ENCODE measurements around the gene SPNS2. TPM values are rescaled to one million over a fixed set of nuclear protein-coding genes. Genes with fewer than 3 reads are reported as not detected.

SPNS2 gene
- total and polyA plus RNA-seq, 4 donors: 4.0 to 9.0 (median 5.2) TPM

DNA sequence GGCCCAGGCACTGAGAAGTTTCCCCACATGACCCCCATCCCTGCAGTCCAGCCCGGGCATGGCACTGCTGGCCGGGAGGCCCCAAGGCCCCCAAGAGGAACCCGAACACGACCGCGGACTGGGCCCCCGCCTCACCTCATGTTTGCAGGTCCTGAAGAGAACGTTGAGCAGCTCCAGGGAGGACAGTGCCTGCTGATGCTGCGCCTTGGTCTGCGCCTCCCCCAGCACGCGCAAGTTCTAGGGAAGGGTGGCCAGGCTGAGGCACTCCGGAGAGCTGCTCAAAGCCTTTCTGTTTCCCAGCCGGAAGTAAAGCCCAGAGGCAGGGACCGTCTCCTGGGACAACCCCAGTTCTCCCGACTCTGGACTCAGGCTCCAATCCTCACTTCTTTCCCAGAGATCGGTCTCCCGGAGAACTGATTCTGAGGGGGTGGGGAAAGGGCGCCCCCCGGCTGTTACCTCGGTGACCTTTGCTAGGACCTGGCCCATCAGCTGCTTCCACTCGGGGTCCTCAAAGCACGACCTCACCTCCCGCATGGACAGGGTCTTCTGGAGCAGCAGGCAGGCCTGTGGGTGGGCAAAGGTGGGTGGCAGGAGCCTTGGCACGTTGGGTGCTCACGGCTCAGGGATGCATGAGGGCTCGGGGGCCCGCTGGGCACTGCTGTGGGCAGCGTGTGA, 42.8 kb downstream of the SPNS2 start (continued):
- TF ChIP-seq HNF4A (conservative IDR thresholded peaks at IDR 0.05): no peak
- TF ChIP-seq FOXA2 (IDR thresholded peaks at IDR 0.05): no peak

- no peak overlapping the region for H3K9ac ChIP-seq (ENCODE audit: low read depth in 1 of 2, low read length in 2 of 2)
- no peaks in the 10 kb centered on the region for H3K27me3 ChIP-seq (ENCODE audit: control insufficient read depth in 4 of 4, insufficient read depth in 4 of 4, low read length in 3 of 4)
- DNase-seq (ENCODE audit: low spot score): no peak
- no peak overlapping the region for H3K27ac ChIP-seq (ENCODE audit: low read depth in 1 of 2, low read length in 2 of 2)
- peaks cover 10 to 72% (median 25%) of the 10 kb centered on the region in 4 donors for H3K36me3 ChIP-seq (ENCODE audit: control insufficient read depth in 4 of 4, insufficient read depth in 3 of 4, low read depth in 1 of 4, low read length in 3 of 4)
- no peak overlapping the region for H3K4me3 ChIP-seq (ENCODE audit: low read depth in 1 of 3, low read length in 3 of 3)
- TF ChIP-seq RAD21 (IDR thresholded peaks at IDR 0.05) (no peak), SP1 (IDR thresholded peaks at IDR 0.05) (no peak), ATF3 (IDR thresholded peaks at IDR 0.05) (no peak), JUND (IDR thresholded peaks at IDR 0.05) (no peak), NR2F2 (IDR thresholded peaks at IDR 0.05) (no peak)
- TF ChIP-seq, protein P1, sequence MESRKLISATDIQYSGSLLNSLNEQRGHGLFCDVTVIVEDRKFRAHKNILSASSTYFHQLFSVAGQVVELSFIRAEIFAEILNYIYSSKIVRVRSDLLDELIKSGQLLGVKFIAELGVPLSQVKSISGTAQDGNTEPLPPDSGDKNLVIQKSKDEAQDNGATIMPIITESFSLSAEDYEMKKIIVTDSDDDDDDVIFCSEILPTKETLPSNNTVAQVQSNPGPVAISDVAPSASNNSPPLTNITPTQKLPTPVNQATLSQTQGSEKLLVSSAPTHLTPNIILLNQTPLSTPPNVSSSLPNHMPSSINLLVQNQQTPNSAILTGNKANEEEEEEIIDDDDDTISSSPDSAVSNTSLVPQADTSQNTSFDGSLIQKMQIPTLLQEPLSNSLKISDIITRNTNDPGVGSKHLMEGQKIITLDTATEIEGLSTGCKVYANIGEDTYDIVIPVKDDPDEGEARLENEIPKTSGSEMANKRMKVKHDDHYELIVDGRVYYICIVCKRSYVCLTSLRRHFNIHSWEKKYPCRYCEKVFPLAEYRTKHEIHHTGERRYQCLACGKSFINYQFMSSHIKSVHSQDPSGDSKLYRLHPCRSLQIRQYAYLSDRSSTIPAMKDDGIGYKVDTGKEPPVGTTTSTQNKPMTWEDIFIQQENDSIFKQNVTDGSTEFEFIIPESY (IDR thresholded peaks at IDR 0.05): no peak
- TF ChIP-seq, protein P2, sequence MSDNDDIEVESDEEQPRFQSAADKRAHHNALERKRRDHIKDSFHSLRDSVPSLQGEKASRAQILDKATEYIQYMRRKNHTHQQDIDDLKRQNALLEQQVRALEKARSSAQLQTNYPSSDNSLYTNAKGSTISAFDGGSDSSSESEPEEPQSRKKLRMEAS (IDR thresholded peaks at IDR 0.05): no peak
- no peaks in the 10 kb centered on the region for H3K9me3 ChIP-seq (ENCODE audit: control insufficient read depth in 4 of 4, low read length in 3 of 4)
- 94% methylated on average over 14 of the region's 14 CpGs for WGBS
- H3K4me1 ChIP-seq (ENCODE audit: control insufficient read depth in 4 of 4, insufficient read depth in 4 of 4, low read length in 3 of 4): peaks cover 0 to 11% (median 0%) of the 10 kb centered on the region in 4 donors
Observed at GRCh38 chr17:4542003-4542725, 43.5 kb downstream of the SPNS2 start.

GRCh38 chr17:4542726-4543191, 44.1 kb downstream of the SPNS2 start:
- DNase-seq (ENCODE audit: low spot score): no peak
- 95% methylated on average over 19 of the region's 19 CpGs for WGBS
- no peaks in the 10 kb centered on the region for H3K9me3 ChIP-seq (ENCODE audit: control insufficient read depth in 4 of 4, low read length in 3 of 4)
- H3K27ac ChIP-seq (ENCODE audit: low read depth in 1 of 2, low read length in 2 of 2): no peak overlapping the region
- peaks cover 0 to 5% (median 0%) of the 10 kb centered on the region in 4 donors for H3K4me1 ChIP-seq (ENCODE audit: control insufficient read depth in 4 of 4, insufficient read depth in 4 of 4, low read length in 3 of 4)
- H3K36me3 ChIP-seq (ENCODE audit: control insufficient read depth in 4 of 4, insufficient read depth in 3 of 4, low read depth in 1 of 4, low read length in 3 of 4): peaks cover 16 to 76% (median 28%) of the 10 kb centered on the region in 4 donors
- no peak for TF ChIP-seq FOXA1 (IDR thresholded peaks at IDR 0.05)
- TF ChIP-seq, protein P3, sequence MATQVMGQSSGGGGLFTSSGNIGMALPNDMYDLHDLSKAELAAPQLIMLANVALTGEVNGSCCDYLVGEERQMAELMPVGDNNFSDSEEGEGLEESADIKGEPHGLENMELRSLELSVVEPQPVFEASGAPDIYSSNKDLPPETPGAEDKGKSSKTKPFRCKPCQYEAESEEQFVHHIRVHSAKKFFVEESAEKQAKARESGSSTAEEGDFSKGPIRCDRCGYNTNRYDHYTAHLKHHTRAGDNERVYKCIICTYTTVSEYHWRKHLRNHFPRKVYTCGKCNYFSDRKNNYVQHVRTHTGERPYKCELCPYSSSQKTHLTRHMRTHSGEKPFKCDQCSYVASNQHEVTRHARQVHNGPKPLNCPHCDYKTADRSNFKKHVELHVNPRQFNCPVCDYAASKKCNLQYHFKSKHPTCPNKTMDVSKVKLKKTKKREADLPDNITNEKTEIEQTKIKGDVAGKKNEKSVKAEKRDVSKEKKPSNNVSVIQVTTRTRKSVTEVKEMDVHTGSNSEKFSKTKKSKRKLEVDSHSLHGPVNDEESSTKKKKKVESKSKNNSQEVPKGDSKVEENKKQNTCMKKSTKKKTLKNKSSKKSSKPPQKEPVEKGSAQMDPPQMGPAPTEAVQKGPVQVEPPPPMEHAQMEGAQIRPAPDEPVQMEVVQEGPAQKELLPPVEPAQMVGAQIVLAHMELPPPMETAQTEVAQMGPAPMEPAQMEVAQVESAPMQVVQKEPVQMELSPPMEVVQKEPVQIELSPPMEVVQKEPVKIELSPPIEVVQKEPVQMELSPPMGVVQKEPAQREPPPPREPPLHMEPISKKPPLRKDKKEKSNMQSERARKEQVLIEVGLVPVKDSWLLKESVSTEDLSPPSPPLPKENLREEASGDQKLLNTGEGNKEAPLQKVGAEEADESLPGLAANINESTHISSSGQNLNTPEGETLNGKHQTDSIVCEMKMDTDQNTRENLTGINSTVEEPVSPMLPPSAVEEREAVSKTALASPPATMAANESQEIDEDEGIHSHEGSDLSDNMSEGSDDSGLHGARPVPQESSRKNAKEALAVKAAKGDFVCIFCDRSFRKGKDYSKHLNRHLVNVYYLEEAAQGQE (IDR thresholded peaks at IDR 0.05): no peak
- no peak for TF ChIP-seq EGR1 (IDR thresholded peaks at IDR 0.05; ENCODE audit: low read depth in 2 of 2)
- TF ChIP-seq SP1 (IDR thresholded peaks at IDR 0.05): no peak
- TF ChIP-seq HNF4G (IDR thresholded peaks at IDR 0.05): no peak
- no peak for TF ChIP-seq TAF1 (conservative IDR thresholded peaks at IDR 0.05)
- H3K4me3 ChIP-seq (ENCODE audit: low read depth in 1 of 3, low read length in 3 of 3): no peak overlapping the region
- H3K9ac ChIP-seq (ENCODE audit: low read depth in 1 of 2, low read length in 2 of 2): no peak overlapping the region
- no peaks in the 10 kb centered on the region for H3K27me3 ChIP-seq (ENCODE audit: control insufficient read depth in 4 of 4, insufficient read depth in 4 of 4, low read length in 3 of 4)

Measured in liver (tissue), 9 donors.